ENCODE results near the gene BTBD6.

BTBD6 gene

GRCh38 chr14:105256292-105256960, 8.1 kb downstream of the BTBD6 start:
- TF ChIP-seq ZFP3 (CRISPR knock-in tag; IDR thresholded peaks at IDR 0.05) (no peak), TOX (CRISPR knock-in tag; IDR thresholded peaks at IDR 0.05; ENCODE audit: borderline replicate concordance) (no peak), ESRRG (CRISPR knock-in tag; IDR thresholded peaks at IDR 0.05) (no peak), POU6F1 (CRISPR knock-in tag; IDR thresholded peaks at IDR 0.05; ENCODE audit: borderline replicate concordance, low read depth) (no peak), SNAI2 (CRISPR knock-in tag; IDR thresholded peaks at IDR 0.05) (no peak)

GRCh38 chr14:105257464-105257863, 9.1 kb downstream of the BTBD6 start:
- no peak for TF ChIP-seq CSRNP3 (CRISPR knock-in tag; IDR thresholded peaks at IDR 0.05)
- ATAC-seq, result no peak

More at GRCh38 chr14:105256292-105256960, 8.1 kb downstream of the BTBD6 start:
- ATAC-seq, result no peak

GRCh38 chr14:105258846-105259245, 10.5 kb downstream of the BTBD6 start:
- TF ChIP-seq BACH2 (CRISPR knock-in tag; IDR thresholded peaks at IDR 0.05; ENCODE audit: borderline replicate concordance) (no peak), ZNF8 (CRISPR knock-in tag; IDR thresholded peaks at IDR 0.05) (no peak), TOX (CRISPR knock-in tag; IDR thresholded peaks at IDR 0.05; ENCODE audit: borderline replicate concordance) (no peak), TSHZ2 (CRISPR knock-in tag; IDR thresholded peaks at IDR 0.05) (no peak), ARNTL (CRISPR knock-in tag; IDR thresholded peaks at IDR 0.05; ENCODE audit: borderline replicate concordance, low read depth) (no peak)

GRCh38 chr14:105260959-105261358, 12.6 kb downstream of the BTBD6 start:
- no peak for ATAC-seq
- no peak for TF ChIP-seq TOX (CRISPR knock-in tag; IDR thresholded peaks at IDR 0.05; ENCODE audit: borderline replicate concordance)
- TF ChIP-seq CSRNP3 (CRISPR knock-in tag; IDR thresholded peaks at IDR 0.05), result no peak
- TF ChIP-seq ZFP3 (CRISPR knock-in tag; IDR thresholded peaks at IDR 0.05), result no peak
- no peak for TF ChIP-seq ARNTL (CRISPR knock-in tag; IDR thresholded peaks at IDR 0.05; ENCODE audit: borderline replicate concordance, low read depth)
- TF ChIP-seq ZC3H10 (CRISPR knock-in tag; IDR thresholded peaks at IDR 0.05), result no peak
- TF ChIP-seq CREB5 (CRISPR knock-in tag; IDR thresholded peaks at IDR 0.05; ENCODE audit: low read depth), result no peak
- TF ChIP-seq SNAI2 (CRISPR knock-in tag; IDR thresholded peaks at IDR 0.05), result no peak
- TF ChIP-seq BACH2 (CRISPR knock-in tag; IDR thresholded peaks at IDR 0.05; ENCODE audit: borderline replicate concordance), result no peak
- TF ChIP-seq ZNF565 (CRISPR knock-in tag; conservative IDR thresholded peaks at IDR 0.05; ENCODE audit: low read depth), result no peak

More at GRCh38 chr14:105258846-105259245, 10.5 kb downstream of the BTBD6 start:
- ATAC-seq, result no peak

- TF ChIP-seq ARNTL (CRISPR knock-in tag; IDR thresholded peaks at IDR 0.05; ENCODE audit: borderline replicate concordance, low read depth) (no peak), TCF4 (CRISPR knock-in tag; IDR thresholded peaks at IDR 0.05; ENCODE audit: borderline replicate concordance) (no peak), ZFP3 (CRISPR knock-in tag; IDR thresholded peaks at IDR 0.05) (no peak), GLIS3 (CRISPR knock-in tag; IDR thresholded peaks at IDR 0.05) (no peak), OSR1 (CRISPR knock-in tag; IDR thresholded peaks at IDR 0.05) (no peak)
- TF ChIP-seq, protein P1, sequence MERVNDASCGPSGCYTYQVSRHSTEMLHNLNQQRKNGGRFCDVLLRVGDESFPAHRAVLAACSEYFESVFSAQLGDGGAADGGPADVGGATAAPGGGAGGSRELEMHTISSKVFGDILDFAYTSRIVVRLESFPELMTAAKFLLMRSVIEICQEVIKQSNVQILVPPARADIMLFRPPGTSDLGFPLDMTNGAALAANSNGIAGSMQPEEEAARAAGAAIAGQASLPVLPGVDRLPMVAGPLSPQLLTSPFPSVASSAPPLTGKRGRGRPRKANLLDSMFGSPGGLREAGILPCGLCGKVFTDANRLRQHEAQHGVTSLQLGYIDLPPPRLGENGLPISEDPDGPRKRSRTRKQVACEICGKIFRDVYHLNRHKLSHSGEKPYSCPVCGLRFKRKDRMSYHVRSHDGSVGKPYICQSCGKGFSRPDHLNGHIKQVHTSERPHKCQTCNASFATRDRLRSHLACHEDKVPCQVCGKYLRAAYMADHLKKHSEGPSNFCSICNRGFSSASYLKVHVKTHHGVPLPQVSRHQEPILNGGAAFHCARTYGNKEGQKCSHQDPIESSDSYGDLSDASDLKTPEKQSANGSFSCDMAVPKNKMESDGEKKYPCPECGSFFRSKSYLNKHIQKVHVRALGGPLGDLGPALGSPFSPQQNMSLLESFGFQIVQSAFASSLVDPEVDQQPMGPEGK (CRISPR knock-in tag; IDR thresholded peaks at IDR 0.05; ENCODE audit: borderline replicate concordance), result no peak
- ATAC-seq, result no peak
Measured at GRCh38 chr14:105261781-105262180, 13.4 kb downstream of the BTBD6 start.
